HG03469 (cell line): ENCODE data around the gene ZBTB7C.

Experiments used
- ATAC-seq: cut with Tn5 transposase; IDR thresholded peaks from one replicate; pipeline ENCODE4 v1.9.1; 2021; ENCODE audit warnings: mild to moderate bottlenecking, moderate library complexity, moderate number of reproducible peaks; ENCODE audit not compliant: unreplicated experiment

The ZBTB7C gene

DNA sequence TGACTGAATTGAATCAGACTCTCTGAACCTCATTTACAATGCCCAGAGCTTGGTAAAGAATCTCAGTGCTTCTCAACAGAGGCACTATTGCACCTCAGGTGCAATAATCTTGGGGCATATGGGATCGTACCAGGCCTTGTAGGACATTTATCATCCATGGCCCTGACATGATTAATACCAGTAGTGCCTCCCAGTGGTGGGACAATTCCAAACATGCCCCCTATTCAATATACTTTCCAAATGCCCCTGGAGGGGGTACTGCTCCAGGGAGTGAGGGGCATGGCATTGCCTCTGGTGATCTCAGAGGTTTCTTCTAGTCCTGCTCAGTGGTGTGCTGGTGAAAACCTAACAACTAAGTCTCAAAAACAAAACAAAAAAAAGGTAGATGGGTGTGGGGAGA is 303.9 kb downstream of the ZBTB7C start:
- ATAC-seq, result no peak

DNA sequence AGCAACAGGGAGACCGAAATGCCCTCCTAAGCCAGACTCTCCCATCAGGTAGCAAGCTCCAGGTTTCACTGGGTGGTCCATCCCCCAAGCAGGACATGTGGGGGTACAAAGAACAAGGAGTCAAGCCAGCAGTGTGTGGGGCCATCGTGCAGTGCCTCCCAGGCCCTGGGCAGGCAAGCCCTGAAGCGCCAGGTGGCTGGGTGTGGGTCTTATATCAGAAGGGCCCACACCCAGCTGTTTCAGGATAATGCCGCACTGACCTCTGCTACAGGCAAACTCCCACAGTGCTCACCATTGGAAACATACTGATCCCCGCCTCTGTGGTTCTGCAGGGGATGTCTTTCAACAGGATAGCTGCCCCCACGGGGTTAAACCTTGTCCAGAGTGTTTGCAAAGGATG is 304.5 kb downstream of the ZBTB7C start:
- ATAC-seq, result no peak

GRCh38 chr18:48100651-48101165 is 308.5 kb downstream of the ZBTB7C start:
- no peak for ATAC-seq

DNA sequence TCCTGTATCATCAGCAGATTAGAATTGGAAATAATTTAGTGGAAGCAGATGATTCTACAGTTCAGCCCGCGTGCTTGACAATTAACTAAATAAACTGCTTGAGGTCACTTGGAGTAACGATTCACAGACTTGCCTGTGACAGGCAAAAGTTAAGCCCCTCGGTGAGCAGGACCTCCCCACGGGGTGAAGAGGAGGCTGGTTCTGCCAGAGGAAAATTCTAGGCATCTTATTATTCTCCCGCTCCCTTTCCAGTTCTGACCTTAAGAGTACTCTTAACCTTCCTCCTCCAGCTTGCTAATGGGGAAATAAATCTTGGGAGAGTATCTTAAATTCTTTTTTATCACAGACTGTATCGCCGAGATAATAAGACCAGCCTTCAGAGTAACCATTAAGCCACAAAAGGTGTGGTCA is 309.0 kb downstream of the ZBTB7C start:
- ATAC-seq, result no peak

GRCh38 chr18:48099481-48100164 is 309.6 kb downstream of the ZBTB7C start:
- no peak for ATAC-seq

GRCh38 chr18:48098538-48098937 is 310.6 kb downstream of the ZBTB7C start:
- ATAC-seq, result no peak

- no peak for ATAC-seq
These were observed 311.2 kb downstream of the ZBTB7C start for GRCh38 chr18:48098007-48098406.

DNA sequence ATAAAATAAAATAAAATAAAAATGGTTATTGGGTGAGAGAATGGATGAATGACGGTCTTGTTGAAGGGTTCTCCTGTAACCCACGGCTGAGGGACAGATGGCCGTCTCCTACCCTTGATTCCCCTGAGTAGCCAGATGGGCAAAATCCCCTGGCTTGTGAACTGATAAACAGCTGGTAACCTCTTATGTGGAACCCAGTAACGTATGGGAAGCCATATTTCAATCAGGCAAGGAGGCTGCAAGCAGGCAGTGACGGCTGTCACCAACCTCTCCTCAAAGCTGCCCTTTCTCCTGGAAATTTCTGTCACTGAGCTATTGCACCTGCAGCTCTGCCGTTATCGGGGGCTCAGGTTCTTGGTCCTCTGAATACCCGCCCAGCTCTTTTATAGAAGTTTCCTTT is 313.5 kb downstream of the ZBTB7C start:
- ATAC-seq, result no peak

GRCh38 chr18:48093104-48093503 is 316.1 kb downstream of the ZBTB7C start:
- no peak for ATAC-seq

GRCh38 chr18:48091869-48092497 is 317.2 kb downstream of the ZBTB7C start:
- no peak for ATAC-seq

- ATAC-seq, result no peak
These were observed 318.5 kb downstream of the ZBTB7C start for GRCh38 chr18:48090702-48091101.

DNA sequence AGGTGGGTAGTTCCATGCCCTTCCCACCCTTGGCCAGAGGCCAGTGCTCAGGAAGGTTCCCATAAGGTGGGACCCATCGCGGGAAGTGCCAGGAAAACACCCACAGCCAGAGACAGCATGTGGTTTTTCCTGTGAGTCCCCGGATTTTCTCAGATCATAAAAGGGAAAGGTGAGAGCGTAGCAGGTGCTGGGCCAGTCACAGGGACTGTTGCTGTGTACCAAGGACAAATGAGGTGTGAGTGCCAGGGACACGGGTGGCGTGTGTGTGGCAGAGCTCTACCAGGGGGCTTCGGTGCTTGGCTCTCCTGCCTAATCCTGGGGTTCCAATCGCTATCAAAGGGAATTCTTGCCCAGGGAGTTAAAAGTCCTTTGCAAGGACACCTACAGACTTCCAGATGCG is 319.2 kb downstream of the ZBTB7C start:
- no peak for ATAC-seq

DNA sequence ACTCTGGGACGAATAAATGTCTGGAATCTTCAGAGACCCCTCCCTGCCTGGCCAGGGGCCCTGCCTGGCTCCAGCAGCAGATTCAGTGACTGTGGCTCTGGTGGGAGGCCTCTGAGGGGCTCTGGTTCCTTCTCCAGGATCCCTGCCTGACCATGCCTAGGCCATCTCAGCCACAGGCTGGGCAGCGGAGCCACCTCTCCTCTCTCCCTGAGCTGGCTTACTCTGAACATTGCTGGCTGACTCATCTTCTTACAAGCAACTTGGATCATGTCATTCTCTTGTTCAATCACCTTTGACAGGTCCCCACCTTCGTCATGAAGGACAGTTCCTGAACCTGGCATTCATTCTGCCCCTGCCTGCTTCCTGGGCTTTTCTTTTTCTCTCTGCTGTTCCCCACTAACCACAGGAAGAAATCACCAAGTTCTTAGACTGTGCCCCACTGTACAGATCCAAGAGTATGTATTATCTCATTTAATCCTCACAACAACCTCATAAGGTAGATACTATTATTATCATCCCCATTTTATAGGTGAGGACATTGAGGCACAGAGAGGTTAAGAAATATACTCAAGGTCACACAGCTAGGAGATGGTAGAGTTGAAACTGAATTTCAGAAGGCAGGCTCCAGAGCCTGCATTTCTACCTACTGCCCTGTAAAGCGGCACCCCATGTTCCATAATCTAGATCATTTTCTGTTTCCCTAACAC is 323.2 kb downstream of the ZBTB7C start:
- no peak for ATAC-seq

- ATAC-seq, result no peak
These were observed 324.3 kb downstream of the ZBTB7C start for GRCh38 chr18:48084858-48085257.

GRCh38 chr18:48084041-48084757 is 325.0 kb downstream of the ZBTB7C start:
- no peak for ATAC-seq

DNA sequence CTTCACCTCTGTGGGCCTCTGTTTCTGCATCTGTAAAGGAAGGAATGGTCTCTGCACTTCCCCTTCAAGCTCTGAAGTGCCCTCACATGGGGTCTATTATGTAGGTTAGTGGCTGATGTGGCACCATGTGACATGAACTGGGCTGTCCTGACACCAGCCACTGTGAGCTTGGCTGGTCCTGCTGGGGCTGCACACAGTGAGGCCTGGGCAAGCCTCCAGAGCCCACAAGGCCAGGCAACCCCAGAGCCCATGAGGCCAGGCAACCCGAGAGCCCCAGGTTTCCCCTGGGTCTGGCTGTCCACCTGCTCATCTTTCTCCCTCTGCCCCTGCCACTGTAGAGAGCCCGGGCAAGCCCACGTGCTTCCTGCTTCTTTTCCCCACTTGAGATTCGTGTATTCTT is 328.6 kb downstream of the ZBTB7C start:
- no peak for ATAC-seq

DNA sequence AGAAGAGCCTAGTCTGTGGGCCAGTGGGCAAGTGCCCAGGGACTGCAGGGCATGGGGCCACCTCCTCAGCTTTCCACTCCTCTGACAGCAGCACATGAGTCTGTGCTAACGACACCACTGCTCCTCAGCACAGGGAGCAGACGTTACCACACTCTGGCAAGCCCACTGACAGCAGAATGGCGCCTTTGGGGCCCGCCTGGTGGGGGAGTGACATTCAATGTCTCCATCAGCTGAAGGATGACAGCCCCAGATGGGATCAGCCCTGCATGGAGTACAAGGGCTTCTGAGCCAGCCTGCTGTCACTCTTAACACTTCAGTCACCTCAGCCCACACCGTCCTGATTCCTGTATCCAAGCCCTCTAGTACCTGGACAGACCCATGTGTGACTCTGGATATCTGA is 329.3 kb downstream of the ZBTB7C start:
- no peak for ATAC-seq

- ATAC-seq, result no peak
These were observed 330.7 kb downstream of the ZBTB7C start for GRCh38 chr18:48078448-48078847.

DNA sequence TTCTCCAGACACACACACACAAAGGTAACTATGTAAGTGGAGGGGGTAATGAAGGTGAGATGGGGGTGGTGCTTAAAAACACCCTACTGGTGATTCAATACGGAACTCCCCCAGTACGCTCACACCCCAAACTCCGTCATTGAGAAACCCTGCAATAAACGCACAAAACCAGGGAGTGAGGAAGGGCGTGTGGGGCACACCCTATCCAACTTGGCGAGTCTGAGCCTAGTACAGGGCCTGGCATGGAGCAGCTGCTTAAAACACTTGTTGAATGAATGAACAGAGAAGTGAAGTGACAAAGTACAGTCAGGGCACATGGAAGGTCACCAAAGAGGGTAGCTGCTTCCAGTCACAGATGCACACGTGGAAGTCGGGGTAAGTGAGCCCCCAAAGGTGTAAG is 331.9 kb downstream of the ZBTB7C start:
- ATAC-seq, result no peak

- no peak for ATAC-seq
These were observed 332.7 kb downstream of the ZBTB7C start for GRCh38 chr18:48076461-48076860.

- no peak for ATAC-seq
These were observed 333.5 kb downstream of the ZBTB7C start for GRCh38 chr18:48075707-48076093.
